WERI-Rb-1 (cell line): ENCODE data around the gene CCDC69.
"Not testable (repeated sequence)": the region's sequence is repeated elsewhere in the genome, so short reads cannot be mapped to it uniquely, and the experiment has no call there.

Source experiments
- DNase-seq: peaks from one replicate; pipeline ENCODE4 v3.0.0-alpha.2; 2020
- H3K27ac ChIP-seq: fragments of 250-450 bp; sonication (Bioruptor Pico); 2 replicates; pipeline ENCODE4 v1.5.1; 2020; ENCODE audit warnings: mild to moderate bottlenecking, moderate library complexity
- H3K27me3 ChIP-seq: fragments of 250-450 bp; sonication (Bioruptor Pico); 2 replicates; pipeline ENCODE4 v1.5.1; 2021; ENCODE audit warnings: mild to moderate bottlenecking, low read depth, moderate library complexity; ENCODE audit not compliant: insufficient read depth, severe bottlenecking
- H3K36me3 ChIP-seq: fragments of 250-450 bp; sonication (Bioruptor Pico); 2 replicates; pipeline ENCODE4 v1.5.1; 2020; ENCODE audit warnings: mild to moderate bottlenecking, moderate library complexity
- H3K4me3 ChIP-seq: 2 replicates; pipeline ENCODE4 v1.5.1; 2011; ENCODE audit warnings: low read depth, mild to moderate bottlenecking, control low read depth, low read length
- H3K9me3 ChIP-seq: fragments of 250-450 bp; sonication (Bioruptor Pico); 2 replicates; pipeline ENCODE4 v1.5.1; 2021; ENCODE audit warnings: mild to moderate bottlenecking, moderate library complexity; ENCODE audit not compliant: severe bottlenecking
- TF ChIP-seq, protein P1 (sequence below): IDR thresholded peaks from 2 replicates; pipeline ENCODE4 v1.5.1; 2011; ENCODE audit warnings: low read depth, mild to moderate bottlenecking, control low read depth, inconsistent platforms, low read length

CCDC69 gene

DNA sequence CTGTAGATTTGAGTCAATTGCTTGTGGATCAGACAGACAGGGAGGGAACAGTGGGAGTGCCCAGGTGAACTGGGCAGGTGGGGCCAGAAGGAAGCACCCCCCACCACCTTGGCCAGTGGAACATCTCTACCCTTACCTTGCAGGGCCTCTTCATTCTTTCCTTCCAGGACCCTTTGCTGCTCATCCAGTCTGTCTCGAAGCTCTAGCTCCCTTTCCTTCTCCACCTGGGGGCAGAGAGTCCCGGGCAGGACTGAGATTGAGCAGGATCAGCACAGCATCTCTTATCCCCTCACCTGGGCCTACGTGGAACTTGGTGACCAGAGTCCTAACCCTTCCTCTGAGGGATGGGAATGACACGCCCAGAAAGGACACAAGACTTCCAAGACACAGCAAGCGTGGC lies 25.0 kb downstream of the CCDC69 start:
- Histone ChIP-seq H3K27ac (no peak overlapping the region), H3K36me3 (no peaks in the 10 kb centered on the region), H3K4me3 (no peak overlapping the region), H3K9me3 (no peaks in the 10 kb centered on the region), H3K27me3 (no peaks in the 10 kb centered on the region)
- TF ChIP-seq, protein P1, sequence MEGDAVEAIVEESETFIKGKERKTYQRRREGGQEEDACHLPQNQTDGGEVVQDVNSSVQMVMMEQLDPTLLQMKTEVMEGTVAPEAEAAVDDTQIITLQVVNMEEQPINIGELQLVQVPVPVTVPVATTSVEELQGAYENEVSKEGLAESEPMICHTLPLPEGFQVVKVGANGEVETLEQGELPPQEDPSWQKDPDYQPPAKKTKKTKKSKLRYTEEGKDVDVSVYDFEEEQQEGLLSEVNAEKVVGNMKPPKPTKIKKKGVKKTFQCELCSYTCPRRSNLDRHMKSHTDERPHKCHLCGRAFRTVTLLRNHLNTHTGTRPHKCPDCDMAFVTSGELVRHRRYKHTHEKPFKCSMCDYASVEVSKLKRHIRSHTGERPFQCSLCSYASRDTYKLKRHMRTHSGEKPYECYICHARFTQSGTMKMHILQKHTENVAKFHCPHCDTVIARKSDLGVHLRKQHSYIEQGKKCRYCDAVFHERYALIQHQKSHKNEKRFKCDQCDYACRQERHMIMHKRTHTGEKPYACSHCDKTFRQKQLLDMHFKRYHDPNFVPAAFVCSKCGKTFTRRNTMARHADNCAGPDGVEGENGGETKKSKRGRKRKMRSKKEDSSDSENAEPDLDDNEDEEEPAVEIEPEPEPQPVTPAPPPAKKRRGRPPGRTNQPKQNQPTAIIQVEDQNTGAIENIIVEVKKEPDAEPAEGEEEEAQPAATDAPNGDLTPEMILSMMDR, result no peak
- DNase-seq, result no peak

DNA sequence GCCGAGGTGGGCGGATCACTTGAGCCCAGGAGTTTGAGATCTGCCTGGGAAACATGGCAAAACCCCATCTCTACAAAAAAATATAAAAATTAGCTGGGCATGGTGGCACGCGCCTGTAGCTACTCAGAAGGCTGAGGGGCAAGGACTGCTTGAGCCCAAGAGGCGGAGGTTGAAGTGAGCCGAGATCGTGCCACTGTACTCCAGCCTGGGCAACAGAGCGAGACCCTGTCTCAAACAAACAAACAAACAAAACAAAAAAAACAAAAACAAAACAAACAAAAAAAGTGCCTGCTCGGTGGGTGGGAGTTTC lies 26.6 kb downstream of the CCDC69 start:
- not testable (repeated sequence) for H3K4me3 ChIP-seq, H3K27me3 ChIP-seq, H3K27ac ChIP-seq, H3K36me3 ChIP-seq, DNase-seq, H3K9me3 ChIP-seq

DNA sequence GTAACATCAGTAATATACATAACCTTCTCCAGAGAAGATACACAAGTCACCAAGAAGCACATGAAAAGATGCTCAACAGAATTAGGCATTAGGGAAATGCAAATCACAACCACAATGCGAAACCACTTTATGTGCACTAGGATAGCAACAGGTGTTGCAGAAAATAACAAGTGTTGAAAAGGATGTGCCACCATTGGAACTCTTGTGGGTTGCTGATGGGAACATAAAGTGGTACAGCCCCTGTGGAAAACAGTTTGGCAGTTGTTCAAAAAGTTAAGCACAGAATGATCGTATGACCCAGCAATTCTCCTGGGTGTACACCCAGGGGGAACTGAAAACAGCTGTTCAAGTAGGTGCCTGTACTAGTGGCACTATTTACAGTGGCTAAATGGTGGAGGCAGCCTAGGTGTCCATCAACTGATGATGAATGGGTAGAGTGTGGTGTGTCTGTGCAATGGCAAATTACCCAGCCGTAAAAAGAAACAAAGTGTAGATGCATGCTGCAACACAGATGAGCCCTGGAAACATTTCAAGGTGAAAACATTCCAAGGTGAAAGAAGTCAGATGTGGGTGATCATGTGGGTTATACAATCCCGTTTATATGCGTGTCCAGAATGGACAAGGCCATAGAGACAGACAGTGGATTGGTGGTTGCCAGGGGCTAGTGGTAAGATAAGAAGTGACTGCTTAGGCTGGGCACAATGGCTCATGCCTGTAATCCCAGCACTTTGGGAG lies 27.2 kb downstream of the CCDC69 start:
- H3K27me3 ChIP-seq, result no peaks in the 10 kb centered on the region
- no peaks in the 10 kb centered on the region for H3K9me3 ChIP-seq
- H3K36me3 ChIP-seq, result no peaks in the 10 kb centered on the region
- no peak for DNase-seq
- H3K27ac ChIP-seq, result no peak overlapping the region
- H3K4me3 ChIP-seq, result no peak overlapping the region
- TF ChIP-seq, protein P1, result no peak

DNA sequence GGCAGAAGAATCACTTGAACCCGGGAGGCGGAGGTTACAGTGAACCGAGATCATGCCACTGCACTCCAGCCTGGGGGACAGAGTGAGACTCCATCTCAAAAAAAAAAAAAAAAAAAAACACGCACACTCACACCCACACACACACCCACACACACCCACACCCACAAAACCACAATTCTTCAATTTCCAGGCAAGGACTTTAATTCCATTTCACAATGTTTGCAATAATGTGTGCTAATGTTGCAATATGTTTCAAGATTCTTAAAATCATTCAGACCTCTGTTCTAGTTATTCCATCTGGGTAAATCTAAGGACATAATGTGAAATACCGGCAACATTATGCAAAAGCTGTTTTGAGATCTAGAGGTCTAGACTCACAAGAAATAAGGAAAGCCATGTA lies 28.3 kb downstream of the CCDC69 start:
- Histone ChIP-seq H3K27ac (no peak overlapping the region), H3K27me3 (no peaks in the 10 kb centered on the region), H3K36me3 (no peaks in the 10 kb centered on the region), H3K4me3 (no peak overlapping the region), H3K9me3 (no peaks in the 10 kb centered on the region)
- TF ChIP-seq, protein P1, result no peak
- DNase-seq, result no peak

DNA sequence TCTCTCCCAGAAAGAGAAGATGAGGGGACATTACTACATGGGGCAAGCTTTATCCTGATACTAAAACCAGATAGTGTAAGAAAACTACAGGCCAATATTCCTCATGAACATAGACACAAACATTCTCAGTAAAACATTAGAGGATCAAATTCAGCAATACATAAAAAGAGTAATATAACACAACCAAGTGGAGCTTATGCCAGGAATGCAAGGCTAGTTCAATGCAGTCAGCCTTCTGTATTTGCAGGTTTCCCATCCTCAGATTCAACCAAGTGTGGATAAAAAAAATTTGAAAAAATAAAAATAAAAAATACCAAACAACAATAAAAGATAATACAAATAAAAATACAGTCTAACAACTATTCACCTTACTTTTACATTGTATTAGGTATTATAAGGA lies 31.3 kb downstream of the CCDC69 start:
- H3K27me3 ChIP-seq, result no peaks in the 10 kb centered on the region

DNA sequence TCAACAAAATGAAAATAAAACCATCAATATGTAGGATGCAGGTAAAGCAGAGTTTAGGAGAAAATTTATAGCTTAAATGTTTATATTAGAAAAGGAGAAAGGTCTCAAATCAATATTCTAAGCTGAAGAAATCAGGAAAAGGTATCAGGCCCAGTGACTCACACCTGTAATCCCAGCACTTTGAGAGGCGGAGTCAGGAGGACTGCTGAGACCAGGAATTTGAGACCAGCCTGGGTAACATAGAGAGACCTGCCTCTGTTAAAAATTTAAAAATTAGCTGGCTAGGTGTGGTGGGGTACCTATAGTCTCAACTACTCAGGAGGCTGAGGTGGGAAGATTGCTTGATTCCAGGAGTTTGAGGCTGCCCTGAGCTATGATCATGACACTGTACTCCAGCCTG lies 32.2 kb downstream of the CCDC69 start:
- H3K27me3 ChIP-seq, result no peaks in the 10 kb centered on the region
- H3K4me3 ChIP-seq, result no peak overlapping the region
- TF ChIP-seq, protein P1, result no peak
- no peak overlapping the region for H3K27ac ChIP-seq
- no peak for DNase-seq
- H3K9me3 ChIP-seq, result peaks cover 2% of the 10 kb centered on the region
- no peaks in the 10 kb centered on the region for H3K36me3 ChIP-seq

More for the DNA sequence above, 31.3 kb downstream of the CCDC69 start:
- no peak overlapping the region for H3K4me3 ChIP-seq
- no peak overlapping the region for H3K27ac ChIP-seq
- TF ChIP-seq, protein P1, result no peak
- no peak for DNase-seq
- H3K36me3 ChIP-seq, result no peaks in the 10 kb centered on the region
- H3K9me3 ChIP-seq, result no peaks in the 10 kb centered on the region
